A549 (cell line): ENCODE data around the gene PREX1. TPM values are rescaled to one million over a fixed set of nuclear protein-coding genes. Genes with fewer than 3 reads are reported as not detected.
A peak's percentile ranks its signal among the peaks of the same experiment; 100 is the strongest.

ENCODE experiments used
- ATAC-seq, 2 experiments: fragments of 200-7000 bp in 1 of 2; fragments of >200 bp in 1 of 2; cut with Nextera tagmentation in 1 of 2; cut with Tn5 transposase in 1 of 2; 3 replicates each; pipeline versions ENCODE4 v1.8.0 to v1.9.1; 2018 to 2020; ENCODE audit warnings: mild to moderate bottlenecking in 1 of 2, moderate library complexity in 1 of 2
- CTCF ChIA-PET: fragments of 300-600 bp; sonication (Branson Sonifier 250); formaldehyde crosslinking; extraction: SDS; loops from one replicate; lab custom pipeline; 2021; ENCODE audit warnings: antibody characterized with exemption, inconsistent platforms; lab: Yijun Ruan, JAX
- POLR2A ChIA-PET: fragments of 350-600 bp; formaldehyde crosslinking; extraction: SDS; loops from one replicate; lab custom pipeline; 2021; ENCODE audit warnings: antibody characterized with exemption, inconsistent platforms; lab: Yijun Ruan, JAX
- DNase-seq, 2 experiments: peaks; one replicate each; pipeline versions ENCODE4 v3.0.0 to v3.0.0-alpha.2; 2011 to 2016; ENCODE audit warnings: low read depth in 1 of 2, low spot score in 1 of 2
- FAIRE-seq: peaks from 2 replicates; lab custom pipeline; 2011; peaks lifted over from hg19 to GRCh38; lab: Jason Lieb, UNC
- H3K27ac ChIP-seq, 2 experiments: fragments of >200 bp; sonication (Bioruptor Twin); formaldehyde crosslinking; 3 replicates each; pipeline ENCODE4 v1.5.1; 2016 to 2017
- H3K4me1 ChIP-seq: fragments of >200 bp; sonication (Bioruptor Twin); formaldehyde crosslinking; 3 replicates; pipeline ENCODE4 v1.6.1; 2016
- H3K4me2 ChIP-seq: fragments of >200 bp; sonication (Bioruptor Twin); formaldehyde crosslinking; 3 replicates; pipeline ENCODE4 v1.6.1; 2016
- H3K4me3 ChIP-seq: fragments of >200 bp; sonication (Bioruptor Twin); formaldehyde crosslinking; 3 replicates; pipeline ENCODE4 v1.5.1; 2016
- H3K9me3 ChIP-seq: fragments of >200 bp; sonication (Bioruptor Twin); formaldehyde crosslinking; 3 replicates; pipeline ENCODE4 v1.6.1; 2016
- BCL3 ChIP-seq: fragments of >200 bp; sonication (Bioruptor Twin); formaldehyde crosslinking; IDR thresholded peaks from 3 replicates; pipeline ENCODE4 v1.6.1; 2016
- CBX2 ChIP-seq: fragments of 200-600 bp; sonication (generic); IDR thresholded peaks from 2 replicates; pipeline ENCODE4 v1.6.1; 2016; ENCODE audit warnings: low read depth, mild to moderate bottlenecking, borderline replicate concordance
- CBX8 ChIP-seq: fragments of 200-600 bp; sonication (generic); IDR thresholded peaks from 2 replicates; pipeline ENCODE4 v1.6.1; 2016
- CEBPB ChIP-seq, 2 experiments: fragments of >200 bp in 1 of 2; sonication (Bioruptor Twin) in 1 of 2; formaldehyde crosslinking in 1 of 2; IDR thresholded peaks; 2 replicates each; pipeline ENCODE4 v1.6.1; 2012 to 2016
- E2F6 ChIP-seq: IDR thresholded peaks from 2 replicates; pipeline ENCODE4 v1.6.1; 2012; ENCODE audit warnings: low read depth, borderline replicate concordance
- EHF ChIP-seq: fragments of 250-450 bp; sonication (Bioruptor Pico); IDR thresholded peaks from 2 replicates; pipeline ENCODE4 v1.5.0; 2020; ENCODE audit warnings: mild to moderate bottlenecking
- ELK1 ChIP-seq: fragments of 150-350 bp; IDR thresholded peaks from 2 replicates; pipeline ENCODE4 v1.6.1; 2014; ENCODE audit warnings: low read depth, mild to moderate bottlenecking, low read length
- FOSB ChIP-seq: fragments of 250-450 bp; sonication (Bioruptor Pico); IDR thresholded peaks from 2 replicates; pipeline ENCODE4 v1.5.0; 2020; ENCODE audit warnings: mild to moderate bottlenecking, moderate library complexity
- FOSL2 ChIP-seq, 2 experiments: fragments of 450-650 bp in 1 of 2; fragments of >200 bp in 1 of 2; sonication (Bioruptor Twin) in 1 of 2; formaldehyde crosslinking; IDR thresholded peaks; 2 replicates each; pipeline versions ENCODE4 v1.5.0 to v1.6.1; 2016 to 2020; ENCODE audit warnings: mild to moderate bottlenecking in 1 of 2, moderate library complexity in 1 of 2
- HEYL ChIP-seq: fragments of 250-450 bp; sonication (Bioruptor Pico); IDR thresholded peaks from 2 replicates; pipeline ENCODE4 v1.8.0; 2021; ENCODE audit warnings: mild to moderate bottlenecking, moderate library complexity
- HOXA7 ChIP-seq: fragments of 250-450 bp; sonication (Bioruptor Pico); IDR thresholded peaks from 2 replicates; pipeline ENCODE4 v1.5.0; 2020; ENCODE audit warnings: mild to moderate bottlenecking, moderate library complexity
- HOXB5 ChIP-seq: fragments of 250-450 bp; sonication (Bioruptor Pico); IDR thresholded peaks from 2 replicates; pipeline ENCODE4 v1.5.0; 2020; ENCODE audit warnings: mild to moderate bottlenecking, moderate library complexity
- JUN ChIP-seq, 2 experiments: fragments of >200 bp; sonication (Bioruptor Twin); formaldehyde crosslinking; IDR thresholded peaks; 2 replicates in 1 of 2; 3 replicates in 1 of 2; pipeline ENCODE4 v1.6.1; 2016 to 2017
- MAFK ChIP-seq: fragments of 450-650 bp; IDR thresholded peaks from 2 replicates; pipeline ENCODE4 v1.6.1; 2014; ENCODE audit not compliant: partially characterized antibody
- MAX ChIP-seq: IDR thresholded peaks from 2 replicates; pipeline ENCODE4 v1.6.1; 2012
- MAZ ChIP-seq: fragments of 150-350 bp; IDR thresholded peaks from 2 replicates; pipeline ENCODE4 v1.6.1; 2014; ENCODE audit warnings: antibody characterized with exemption, low read depth, low read length, borderline replicate concordance
- MYC ChIP-seq: IDR thresholded peaks from 2 replicates; pipeline ENCODE4 v1.6.1; 2012; ENCODE audit warnings: mild to moderate bottlenecking, inconsistent platforms, low read length, improper control_type of control experiment, borderline replicate concordance
- NPAS2 ChIP-seq: fragments of 250-450 bp; sonication (Bioruptor Pico); IDR thresholded peaks from 2 replicates; pipeline ENCODE4 v1.8.0; 2022; ENCODE audit warnings: mild to moderate bottlenecking, moderate library complexity, borderline replicate concordance
- NR3C1 ChIP-seq: fragments of >200 bp; sonication (Bioruptor Twin); formaldehyde crosslinking; IDR thresholded peaks from 3 replicates; pipeline ENCODE4 v1.6.1; 2017
- PHF8 ChIP-seq: fragments of 200-600 bp; sonication (generic); IDR thresholded peaks from 2 replicates; pipeline ENCODE4 v1.6.1; 2016; ENCODE audit warnings: low read depth, mild to moderate bottlenecking, antibody characterized with exemption, moderate library complexity, borderline replicate concordance
- POLR2A ChIP-seq: IDR thresholded peaks from 2 replicates; pipeline ENCODE4 v1.6.1; 2012; ENCODE audit warnings: mild to moderate bottlenecking, low read length
- RAD21 ChIP-seq, 2 experiments: fragments of >200 bp in 1 of 2; sonication (Bioruptor Twin) in 1 of 2; formaldehyde crosslinking in 1 of 2; IDR thresholded peaks in 1 of 2; conservative IDR thresholded peaks in 1 of 2; 2 replicates in 1 of 2; 3 replicates in 1 of 2; pipeline ENCODE4 v1.6.1; 2012 to 2018; ENCODE audit warnings: inconsistent platforms in 1 of 2
- REST ChIP-seq: fragments of 200-600 bp; sonication (generic); IDR thresholded peaks from 2 replicates; pipeline ENCODE4 v1.6.1; 2016; ENCODE audit warnings: antibody characterized with exemption, mild to moderate bottlenecking, moderate library complexity
- RNF2 ChIP-seq: fragments of 200-600 bp; sonication (generic); IDR thresholded peaks from 2 replicates; pipeline ENCODE4 v1.6.1; 2016; ENCODE audit warnings: low read depth, mild to moderate bottlenecking, antibody characterized with exemption, moderate library complexity, borderline replicate concordance
- SMC3 ChIP-seq: fragments of >200 bp; sonication (Bioruptor Twin); formaldehyde crosslinking; IDR thresholded peaks from 3 replicates; pipeline ENCODE4 v1.6.1; 2018; ENCODE audit warnings: inconsistent platforms
- ZC3H11A ChIP-seq: fragments of 450-650 bp; IDR thresholded peaks from 2 replicates; pipeline ENCODE4 v1.6.1; 2014; ENCODE audit warnings: antibody characterized with exemption, mild to moderate bottlenecking
- WGBS: methylation state at CpG from one replicate; pipeline ENCODE4 v1.1.6; 2017; ENCODE audit errors: missing lambda C conversion rate; 5-methylcytosine and 5-hydroxymethylcytosine counted together
- polyA minus RNA-seq: library from RNA; depleted of rRNA, polyadenylated mRNA; stranded (reverse); fragments of >200 nt; gene quantifications from 2 replicates; pipeline ENCODE4 v1.2.3, GENCODE V29; 2011; rRNA and poly(A)+ RNA removed
- polyA plus RNA-seq, 4 experiments: library from polyadenylated mRNA; depleted of rRNA in 3 of 4; stranded (reverse); fragments of >200 nt; fragmentation: RNase III in 1 of 4; extraction: RNeasy Plus Mini Kit Qiagen cat#74134 plus additional on column Dnase treatment in 1 of 4; gene quantifications; 2 replicates in 3 of 4; 3 replicates in 1 of 4; pipeline ENCODE4 v1.2.3, GENCODE V29; 2011 to 2017

PREX1 gene
- polyA plus RNA-seq (2011; rRNA removed) (3.6 and 4.3 TPM in 2 replicates), polyA plus RNA-seq (2017; fragmentation: RNase III; extraction: RNeasy Plus Mini Kit Qiagen cat#74134 plus additional on column Dnase treatment) (4.2 to 5.2 TPM (median 5.0 TPM) in 3 replicates), polyA minus RNA-seq (5.0 and 5.5 TPM in 2 replicates)
- polyA plus RNA-seq (2012; cell fraction: cytosol; rRNA removed), result 9.7 and 13.2 TPM in 2 replicates
- polyA plus RNA-seq (2012; cell fraction: nucleus; rRNA removed), result 19.4 and 21.9 TPM in 2 replicates

- ATAC-seq (peak; percentile 75 to 78), FAIRE-seq (no peak), DNase-seq (peak; percentile 77 to 89)
- Histone ChIP-seq H3K27ac (peak within 1 kb of the TSS; percentile 92 to 98), H3K4me3 (peak within 1 kb of the TSS; percentile 84), H3K4me1 (peaks cover 37% of the 10 kb centered on the region), H3K9me3 (no peaks in the 10 kb centered on the region), H3K4me2 (peak within 1 kb of the TSS; percentile 92)
- ChIA-PET CTCF (interaction anchor here (0.8 to 4.7 kb wide), 9 partner anchors 13 to 170 kb away, joined by 3 to 35 read pairs (median 3); no protein-coding TSS in a partner anchor), POLR2A (interaction anchor here (0.7 to 2.9 kb wide), 7 partner anchors 10 to 76 kb away, joined by 3 to 17 read pairs (median 6); no protein-coding TSS in a partner anchor)
- TF ChIP-seq ZC3H11A (no peak), CEBPB (IDR thresholded peaks at IDR 0.05) (no peak), POLR2A (peak; percentile 47), CBX2 (no peak), HOXB5 (peak; percentile 47; the same call in 1 of the 2 replicates), CBX8 (no peak), E2F6 (peak; percentile 67; the same call in 1 of the 2 replicates), NPAS2 (CRISPR knock-in tag) (no peak), JUN (IDR thresholded peaks at IDR 0.05) (peak in 1 of 2 experiments; percentile 66; a peak in 2 of 5 replicates), MAX (peak; percentile 69), MAFK (no peak), MYC (no peak; the same call in 1 of the 2 replicates), BCL3 (0 out of 3 replicates have a peak, but pooled peaks have one; percentile 50), HEYL (no peak), SMC3 (peak; percentile 46), RAD21 (conservative IDR thresholded peaks at IDR 0.05 in 1 of 2, IDR thresholded peaks at IDR 0.05 in 1 of 2) (peak in 1 of 2 experiments; percentile 39; a peak in 2 of 5 replicates), ELK1 (no peak), HOXA7 (CRISPR knock-in tag) (no peak), PHF8 (peak; percentile 56; the same call in 1 of the 2 replicates), FOSL2 (IDR thresholded peaks at IDR 0.05) (no peak), FOSL2 (CRISPR knock-in tag; IDR thresholded peaks at IDR 0.05) (no peak)
- WGBS, result under 1% methylated on average over 27 of the region's 128 CpGs
Measured at GRCh38 chr20:48827855-48828733, at the start of gene PREX1. TSS of gene PREX1 (minus strand) at chr20:48827999. CDS start at chr20:48827860, 139 bp downstream.

GRCh38 chr20:48877304-48877703, 49.5 kb upstream of the PREX1 start:
- Histone ChIP-seq H3K27ac (no peak overlapping the region), H3K4me3 (no peak overlapping the region), H3K4me1 (peaks cover 24% of the 10 kb centered on the region), H3K4me2 (no peak overlapping the region), H3K9me3 (no peaks in the 10 kb centered on the region)
- no peak for DNase-seq
- POLR2A ChIA-PET, result no interaction called here
- no peak for FAIRE-seq
- TF ChIP-seq HOXA7 (CRISPR knock-in tag) (no peak), NR3C1 (no peak), FOSB (CRISPR knock-in tag) (no peak), EHF (CRISPR knock-in tag) (no peak), MAZ (no peak), JUN (IDR thresholded peaks at IDR 0.05) (no peak), RNF2 (no peak), E2F6 (no peak), REST (no peak), NPAS2 (CRISPR knock-in tag) (no peak)
- CTCF ChIA-PET, result interaction anchor here (0.7 to 6.2 kb wide), 5 partner anchors 11 to 1398 kb away, joined by 3 to 35 read pairs (median 7); no protein-coding TSS in a partner anchor
- no peak for ATAC-seq
- WGBS, result 49% methylated on average over 2 of the region's 2 CpGs
